HG02884 (cell line): ENCODE measurements around the gene MAGOHB.

Experiments
- ATAC-seq: cut with Tn5 transposase; IDR thresholded peaks from one replicate; pipeline ENCODE4 v1.9.1; 2021; ENCODE audit warnings: mild to moderate bottlenecking, moderate library complexity; ENCODE audit not compliant: unreplicated experiment

Gene MAGOHB

GRCh38 chr12:10557329-10557728 lies 56.1 kb downstream of the MAGOHB start:
- ATAC-seq, result no peak

GRCh38 chr12:10554756-10555481 lies 58.5 kb downstream of the MAGOHB start:
- ATAC-seq, result no peak

- no peak for ATAC-seq
Measured at GRCh38 chr12:10554228-10554755, 59.1 kb downstream of the MAGOHB start.
